Adrenal gland (tissue), 12 donors: ENCODE measurements around the gene THAP2. TPM values are rescaled to one million over a fixed set of nuclear protein-coding genes. Genes with fewer than 3 reads are reported as not detected.

ENCODE experiments used
- DNase-seq, 7 donors: peaks; one replicate each; pipeline ENCODE4 v3.0.0-alpha.2; 2019 to 2020
- H3K27ac ChIP-seq, 5 donors: fragments of 200-600 bp; sonication (generic) in 4 of 5; 1 replicate in 3 of 5; 2 replicates in 2 of 5; pipeline versions ENCODE4 v1.5.1 to v1.8.0; 2016 to 2020; ENCODE audit warnings: mild to moderate bottlenecking in 1 of 5
- H3K27me3 ChIP-seq: fragments of 200-600 bp; 2 replicates; pipeline ENCODE4 v1.8.0; 2021
- H3K36me3 ChIP-seq, 2 donors: fragments of 200-600 bp; replicated peaks in 1 of 2; 1 replicate in 1 of 2; 2 replicates in 1 of 2; pipeline versions ENCODE4 v1.5.1 to v1.8.0; 2018 to 2022
- H3K4me1 ChIP-seq, 2 donors: fragments of 200-600 bp; replicated peaks in 1 of 2; 1 replicate in 1 of 2; 2 replicates in 1 of 2; pipeline versions ENCODE4 v1.5.1 to v1.8.0; 2018 to 2021
- H3K4me3 ChIP-seq, 4 donors: fragments of 200-600 bp; sonication (generic) in 3 of 4; one replicate each; pipeline ENCODE4 v1.5.1; 2016 to 2018
- H3K9me3 ChIP-seq, 3 donors: fragments of 200-600 bp; sonication (generic) in 1 of 3; replicated peaks in 1 of 3; 1 replicate in 2 of 3; 2 replicates in 1 of 3; pipeline versions ENCODE4 v1.5.1 to v1.8.0; 2016 to 2021
- CTCF ChIP-seq, 6 experiments: fragments of 450-650 bp in 4 of 6; fragments of 200-600 bp in 2 of 6; sonication (generic) in 1 of 6; IDR thresholded peaks; 1 replicate in 5 of 6; 2 replicates in 1 of 6; pipeline versions ENCODE4 v1.5.1 to v1.8.0; 2016 to 2021; ENCODE audit warnings: antibody characterized with exemption in 6 of 6, mild to moderate bottlenecking in 2 of 6, moderate library complexity in 1 of 6
- POLR2A ChIP-seq, 2 donors: fragments of 450-650 bp; IDR thresholded peaks; one replicate each; pipeline ENCODE4 v1.6.1; 2017; ENCODE audit warnings: antibody characterized with exemption in 2 of 2, mild to moderate bottlenecking in 2 of 2, moderate library complexity in 1 of 2
- WGBS, 4 donors: extraction: QIAGEN DNeasy Blood & Tissue Kit in 2 of 4; methylation state at CpG; one replicate each; pipeline versions ENCODE4 v1.1.5 to v1.1.7; 2013 to 2017; 5-methylcytosine and 5-hydroxymethylcytosine counted together
- intact Hi-C, 2 donors: fragments of 100-400 bp; cut with DNase I; formaldehyde crosslinking; loops; one replicate each; pipeline versions ENCODE4 v1.14.1 to v1.15.0; 2022 to 2023
- polyA plus RNA-seq, 3 donors: library from polyadenylated mRNA; stranded (reverse); fragments of 200-250 nt in 2 of 3; fragments of 350-450 nt in 1 of 3; fragmentation: Illumina TruSeq in 1 of 3; extraction: RNeasy Lipid Tissue Mini Kit (QIAGEN cat#74804) in 1 of 3; gene quantifications; one replicate each; pipeline ENCODE4 v1.2.3, GENCODE V29; 2013 to 2014
- small RNA-seq, 2 donors: library from RNA; depleted of rRNA; stranded (forward); fragments of <200 nt; gene quantifications; one replicate each; pipeline ENCODE3, GENCODE V24; 2016
- total RNA-seq, 9 donors: library from RNA; depleted of rRNA in 4 of 9; stranded (reverse); fragments of >200 nt in 4 of 9; fragments of 120-200 nt in 1 of 9; fragmentation: NEBNext Ultra II Directional in 1 of 9; extraction: Animal tissue kit (Norgen Biotek cat#: 25700) in 1 of 9; gene quantifications; one replicate each; pipeline versions ENCODE4 v1.1.0 to v1.2.4, GENCODE V29; 2013 to 2023
- donor health status: healthy with polysubstance abuse.
- donor health status: Bipolar disorder and iron deficiency.
- donor health status: DM: yes; HTN: yes; CAD: no.
- donor health status: DM: no; HTN: no; CAD: no.
- donor health status: DM: no; HTN: no; CAD: no.
- donor health status: DM: yes; HTN: yes; CAD: no.

THAP2 gene
- total and polyA plus RNA-seq, 12 donors = 0.95 to 15.7 (median 5.9) TPM

DNA sequence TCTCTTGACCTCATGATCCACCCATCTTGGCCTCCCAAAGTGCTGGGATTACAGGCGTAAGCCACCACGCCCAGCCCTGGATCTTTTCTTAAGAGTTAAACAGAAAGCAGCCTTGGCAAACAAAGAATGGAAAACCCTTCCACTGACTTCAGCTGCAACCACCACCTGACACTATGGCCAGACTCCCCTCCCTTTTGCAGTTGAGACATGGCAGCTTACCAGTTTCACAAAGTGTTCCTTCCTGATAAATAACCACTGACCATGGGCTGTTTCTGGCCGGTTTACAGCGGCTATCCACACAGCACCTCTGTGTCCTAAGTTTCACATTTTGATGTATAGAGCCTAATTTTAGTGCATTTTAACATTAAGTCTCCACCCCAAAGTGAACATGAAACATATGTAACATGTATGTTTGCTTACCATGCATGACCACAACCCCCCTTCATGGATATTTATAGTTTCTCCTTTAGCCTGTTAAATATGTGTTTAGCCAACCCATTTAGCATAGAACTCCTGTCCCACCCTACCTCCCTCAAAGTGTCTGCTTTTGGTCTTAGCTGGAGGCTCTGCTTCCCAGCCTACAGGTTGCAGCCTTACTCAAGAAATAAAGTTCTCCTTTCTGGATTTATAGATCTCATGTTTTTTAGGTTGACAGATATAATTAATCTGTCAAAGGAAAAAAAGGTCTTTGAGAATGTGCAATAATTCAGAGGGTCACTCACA, 57.8 kb downstream of the THAP2 start:
- Histone ChIP-seq H3K27me3 (no peaks in the 10 kb centered on the region), H3K4me3 (no peak overlapping the region), H3K4me1 (no peaks in the 10 kb centered on the region), H3K9me3 (no peaks in the 10 kb centered on the region), H3K36me3 (no peaks in the 10 kb centered on the region), H3K27ac (no peak overlapping the region)
- WGBS, 4 donors = 80 to 98% (median 93%) methylated on average over 4 of the region's 4 CpGs
- DNase-seq = no peak
- no peak for TF ChIP-seq CTCF (IDR thresholded peaks at IDR 0.05)
- TF ChIP-seq POLR2A (IDR thresholded peaks at IDR 0.05) = no peak
- intact Hi-C loops = no loop called here

DNA sequence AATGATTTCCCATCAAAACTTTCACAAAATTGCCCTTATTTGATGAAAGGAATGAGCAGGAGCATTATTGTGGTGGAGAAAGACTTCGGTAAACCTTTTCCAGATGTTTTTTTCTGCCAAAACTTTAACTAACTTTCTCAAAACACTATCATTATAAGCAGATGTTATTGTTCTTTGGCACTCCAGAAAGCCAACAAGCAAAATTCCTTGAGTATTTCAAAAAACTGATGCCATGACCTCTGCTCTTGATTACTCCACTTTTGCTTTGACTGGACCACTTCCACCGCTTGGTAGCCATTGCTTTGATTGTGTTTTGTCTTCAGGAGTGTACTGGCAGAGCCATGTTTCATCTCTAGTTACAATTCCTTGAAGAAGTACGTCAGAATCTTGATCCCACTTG, 60.9 kb downstream of the THAP2 start:
- H3K36me3 ChIP-seq = no peaks in the 10 kb centered on the region
- TF ChIP-seq POLR2A (IDR thresholded peaks at IDR 0.05) (no peak), CTCF (IDR thresholded peaks at IDR 0.05) (no peak)
- no peaks in the 10 kb centered on the region for H3K9me3 ChIP-seq
- H3K4me1 ChIP-seq = no peaks in the 10 kb centered on the region
- H3K27ac ChIP-seq = no peak overlapping the region
- 78 to 83% (median 81%) methylated on average over 3 of the region's 3 CpGs for WGBS, 4 donors
- no peak overlapping the region for H3K4me3 ChIP-seq
- intact Hi-C loops = no loop called here
- H3K27me3 ChIP-seq = no peaks in the 10 kb centered on the region
- DNase-seq = no peak

GRCh38 chr12:71726548-71726947, 62.4 kb downstream of the THAP2 start:
- intact Hi-C loops = no loop called here
- H3K36me3 ChIP-seq = no peaks in the 10 kb centered on the region
- WGBS, 4 donors = 74 to 87% (median 83%) methylated on average over 2 of the region's 2 CpGs
- H3K27ac ChIP-seq = no peak overlapping the region
- H3K4me3 ChIP-seq = no peak overlapping the region
- H3K27me3 ChIP-seq = no peaks in the 10 kb centered on the region
- no peaks in the 10 kb centered on the region for H3K9me3 ChIP-seq
- DNase-seq = no peak
- TF ChIP-seq POLR2A (IDR thresholded peaks at IDR 0.05) = no peak
- TF ChIP-seq CTCF (IDR thresholded peaks at IDR 0.05) = no peak
- H3K4me1 ChIP-seq = no peaks in the 10 kb centered on the region

- Histone ChIP-seq H3K27ac (no peak overlapping the region), H3K36me3 (no peaks in the 10 kb centered on the region), H3K4me3 (no peak overlapping the region), H3K4me1 (no peaks in the 10 kb centered on the region), H3K9me3 (no peaks in the 10 kb centered on the region), H3K27me3 (no peaks in the 10 kb centered on the region)
- WGBS, 4 donors = 72 to 92% (median 85%) methylated on average over 5 of the region's 5 CpGs
- intact Hi-C loops = no loop called here
- DNase-seq = no peak
- TF ChIP-seq CTCF (IDR thresholded peaks at IDR 0.05) = no peak
- TF ChIP-seq POLR2A (IDR thresholded peaks at IDR 0.05) = no peak
Observed at GRCh38 chr12:71727958-71728357, 63.9 kb downstream of the THAP2 start.

Small RNA genes within 50 kb of the gene (small RNA-seq; reads per million reads assigned to genes)
- gene RF00560 = 0 reads per million in 2 donors

Other genes with a start within 250 kb of the THAP2 start
- gene LGR5, start 224.5 kb upstream of the THAP2 start, total RNA-seq = 1 to 10 TPM in 7 of 9 donors, under 1 TPM in 2; 0.39 to 3.4 (median 1.8) TPM
- gene LGR5, start 224.5 kb upstream of the THAP2 start, polyA plus RNA-seq = 1 to 10 TPM in 2 of 3 donors, under 1 TPM in 1; 0.66 to 6.1 (median 3.5) TPM
- gene ZFC3H1, start 453 bp upstream of the THAP2 start, total RNA-seq = 10 to 100 TPM; 11.8 to 56.2 (median 34.3) TPM
- 10 to 100 TPM; 25.0 to 41.9 (median 29.4) TPM for gene ZFC3H1, start 453 bp upstream of the THAP2 start, polyA plus RNA-seq
- gene TMEM19, start 21.8 kb downstream of the THAP2 start, total RNA-seq = 10 to 100 TPM; 12.2 to 22.1 (median 19.4) TPM
- 1 to 10 TPM; 2.8 to 7.9 (median 4.4) TPM for gene TMEM19, start 21.8 kb downstream of the THAP2 start, polyA plus RNA-seq
- gene RAB21, start 90.6 kb downstream of the THAP2 start, total RNA-seq = 100 to 1,000 TPM in 2 of 9 donors, 10 to 100 TPM in 6, 1 to 10 TPM in 1; 8.6 to 123 (median 68.1) TPM
- gene RAB21, start 90.6 kb downstream of the THAP2 start, polyA plus RNA-seq = 100 to 1,000 TPM in 1 of 3 donors, 1 to 10 TPM in 2; 8.7 to 118 (median 8.8) TPM
- gene TBC1D15, start 175.5 kb downstream of the THAP2 start, total RNA-seq = 10 to 100 TPM; 22.8 to 78.3 (median 56.2) TPM
- 10 to 100 TPM; 19.9 to 74.1 (median 23.3) TPM for gene TBC1D15, start 175.5 kb downstream of the THAP2 start, polyA plus RNA-seq